Mesothelial cell of epicardium (in vitro differentiated cells): ENCODE results near the gene MRPS14. TPM values are rescaled to one million over a fixed set of nuclear protein-coding genes. Genes with fewer than 3 reads are reported as not detected.

Source experiments
- DNase-seq, 2 experiments: peaks; one replicate each; pipeline ENCODE4 v3.0.0; 2021; ENCODE audit warnings: low spot score in 2 of 2; ENCODE audit not compliant: unreplicated experiment in 2 of 2
- H3K27ac Mint-ChIP-seq: 2 replicates; pipeline ENCODE4 v1.8.0; 2021; ENCODE audit warnings: mixed read lengths
- H3K27me3 Mint-ChIP-seq: 2 replicates; pipeline ENCODE4 v1.8.0; 2021; ENCODE audit warnings: low read depth, mixed read lengths
- H3K36me3 Mint-ChIP-seq: 2 replicates; pipeline ENCODE4 v1.8.0; 2021; ENCODE audit warnings: mixed read lengths
- H3K4me1 Mint-ChIP-seq: 2 replicates; pipeline ENCODE4 v1.8.0; 2021; ENCODE audit warnings: mixed read lengths
- H3K4me3 Mint-ChIP-seq: 2 replicates; pipeline ENCODE4 v1.8.0; 2021; ENCODE audit warnings: mild to moderate bottlenecking, moderate library complexity, mixed read lengths
- H3K9me3 Mint-ChIP-seq: 2 replicates; pipeline ENCODE4 v1.8.0; 2021; ENCODE audit warnings: mixed read lengths
- total RNA-seq: library from RNA; stranded (reverse); gene quantifications from 3 replicates; pipeline ENCODE4 v1.2.1, GENCODE V29; 2021
- TF ChIP-seq, protein P1 (sequence below): fragments of 200-600 bp; sonication (generic); IDR thresholded peaks from one replicate; pipeline ENCODE4 v1.5.0; 2021; ENCODE audit warnings: antibody characterized with exemption; ENCODE audit not compliant: unreplicated experiment

MRPS14 gene
- total RNA-seq, 1 donor from 2014 or later, result 25.2 TPM

DNA sequence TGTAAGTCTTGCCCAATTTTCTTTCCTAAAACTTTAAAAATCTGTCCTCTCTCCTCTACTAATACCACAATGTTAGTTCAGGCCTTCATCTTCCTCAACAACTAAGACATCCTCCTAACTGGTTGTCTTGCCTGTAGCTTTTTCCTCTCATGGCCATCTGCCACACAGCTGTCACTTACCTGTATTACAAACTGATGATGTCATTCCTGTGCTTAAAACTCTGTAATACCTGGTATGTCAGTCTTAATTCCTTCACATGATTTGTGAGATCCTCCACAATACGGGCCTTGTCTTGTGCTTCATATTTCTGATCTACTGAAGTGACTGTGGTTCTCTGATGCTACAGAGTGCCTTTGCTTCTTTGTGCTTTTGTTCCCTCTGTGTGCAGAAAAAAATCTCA lies 9.8 kb downstream of the MRPS14 start:
- Mint-ChIP-seq H3K27ac (no peak overlapping the region), H3K4me3 (no peak overlapping the region), H3K36me3 (peaks cover 43% of the 10 kb centered on the region), H3K4me1 (peaks cover 3% of the 10 kb centered on the region), H3K9me3 (no peaks in the 10 kb centered on the region), H3K27me3 (no peaks in the 10 kb centered on the region)
- DNase-seq, result no peak
- TF ChIP-seq, protein P1, sequence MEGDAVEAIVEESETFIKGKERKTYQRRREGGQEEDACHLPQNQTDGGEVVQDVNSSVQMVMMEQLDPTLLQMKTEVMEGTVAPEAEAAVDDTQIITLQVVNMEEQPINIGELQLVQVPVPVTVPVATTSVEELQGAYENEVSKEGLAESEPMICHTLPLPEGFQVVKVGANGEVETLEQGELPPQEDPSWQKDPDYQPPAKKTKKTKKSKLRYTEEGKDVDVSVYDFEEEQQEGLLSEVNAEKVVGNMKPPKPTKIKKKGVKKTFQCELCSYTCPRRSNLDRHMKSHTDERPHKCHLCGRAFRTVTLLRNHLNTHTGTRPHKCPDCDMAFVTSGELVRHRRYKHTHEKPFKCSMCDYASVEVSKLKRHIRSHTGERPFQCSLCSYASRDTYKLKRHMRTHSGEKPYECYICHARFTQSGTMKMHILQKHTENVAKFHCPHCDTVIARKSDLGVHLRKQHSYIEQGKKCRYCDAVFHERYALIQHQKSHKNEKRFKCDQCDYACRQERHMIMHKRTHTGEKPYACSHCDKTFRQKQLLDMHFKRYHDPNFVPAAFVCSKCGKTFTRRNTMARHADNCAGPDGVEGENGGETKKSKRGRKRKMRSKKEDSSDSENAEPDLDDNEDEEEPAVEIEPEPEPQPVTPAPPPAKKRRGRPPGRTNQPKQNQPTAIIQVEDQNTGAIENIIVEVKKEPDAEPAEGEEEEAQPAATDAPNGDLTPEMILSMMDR, result no peak

DNA sequence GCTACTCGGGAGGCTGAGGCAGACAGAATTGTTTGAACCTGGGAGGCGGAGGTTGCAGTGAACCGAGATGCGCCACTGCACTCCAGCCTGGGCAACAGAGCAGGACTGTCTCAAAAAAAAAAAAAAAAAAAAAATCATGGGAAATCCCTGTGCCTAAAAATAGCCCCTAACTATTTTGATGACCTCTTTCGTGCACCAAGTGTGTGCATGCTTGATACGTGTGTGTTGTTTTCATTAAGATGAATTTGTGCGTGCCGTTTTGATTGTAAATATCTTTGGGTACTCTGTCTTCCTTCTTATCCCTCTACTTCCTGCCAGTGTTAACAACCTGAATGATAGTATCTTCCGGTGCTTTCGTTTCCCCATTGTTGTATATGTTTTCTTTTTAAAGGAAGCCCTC lies 13.7 kb downstream of the MRPS14 start:
- no peaks in the 10 kb centered on the region for H3K9me3 Mint-ChIP-seq
- no peak overlapping the region for H3K4me3 Mint-ChIP-seq
- peaks cover 37% of the 10 kb centered on the region for H3K36me3 Mint-ChIP-seq
- DNase-seq, result no peak
- H3K27me3 Mint-ChIP-seq, result no peaks in the 10 kb centered on the region
- H3K27ac Mint-ChIP-seq, result no peak overlapping the region
- no peaks in the 10 kb centered on the region for H3K4me1 Mint-ChIP-seq
- TF ChIP-seq, protein P1, result no peak

DNA sequence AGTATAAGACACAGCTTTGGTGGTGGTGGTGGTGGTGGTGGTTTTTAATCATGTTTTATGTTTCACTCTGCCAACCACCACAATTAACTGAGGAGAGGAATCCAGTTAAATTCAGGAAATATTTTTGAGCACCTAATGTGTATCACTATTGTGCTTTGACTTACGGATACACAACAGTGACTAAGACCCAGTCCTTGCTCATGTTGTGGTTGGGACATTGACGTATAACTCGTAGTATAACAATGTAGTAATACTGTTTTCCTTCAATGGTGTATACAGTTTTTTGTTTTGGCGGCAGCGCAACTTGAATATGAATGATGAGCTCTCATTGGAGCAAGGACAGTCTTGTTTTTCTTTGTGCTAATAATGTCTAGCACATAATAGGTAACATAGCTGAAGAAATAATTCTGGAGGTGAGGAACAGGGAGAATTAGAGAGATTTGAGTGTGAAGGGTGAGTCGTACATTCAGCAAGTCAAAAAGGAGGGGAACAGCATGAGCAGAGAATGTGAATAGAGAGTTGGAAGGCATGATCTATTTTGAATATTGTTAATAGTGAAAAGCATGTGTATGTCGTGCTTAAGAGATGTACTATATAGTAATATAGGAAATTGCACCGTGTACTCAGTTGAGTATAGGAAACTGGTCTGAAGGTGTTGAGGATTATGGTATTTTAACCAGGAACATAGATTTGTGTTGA lies 18.0 kb downstream of the MRPS14 start:
- DNase-seq, result no peak
- TF ChIP-seq, protein P1, result no peak
- Mint-ChIP-seq H3K27ac (no peak overlapping the region), H3K27me3 (no peaks in the 10 kb centered on the region), H3K4me3 (no peak overlapping the region), H3K4me1 (peaks cover 23% of the 10 kb centered on the region), H3K36me3 (peaks cover 11% of the 10 kb centered on the region), H3K9me3 (no peaks in the 10 kb centered on the region)

DNA sequence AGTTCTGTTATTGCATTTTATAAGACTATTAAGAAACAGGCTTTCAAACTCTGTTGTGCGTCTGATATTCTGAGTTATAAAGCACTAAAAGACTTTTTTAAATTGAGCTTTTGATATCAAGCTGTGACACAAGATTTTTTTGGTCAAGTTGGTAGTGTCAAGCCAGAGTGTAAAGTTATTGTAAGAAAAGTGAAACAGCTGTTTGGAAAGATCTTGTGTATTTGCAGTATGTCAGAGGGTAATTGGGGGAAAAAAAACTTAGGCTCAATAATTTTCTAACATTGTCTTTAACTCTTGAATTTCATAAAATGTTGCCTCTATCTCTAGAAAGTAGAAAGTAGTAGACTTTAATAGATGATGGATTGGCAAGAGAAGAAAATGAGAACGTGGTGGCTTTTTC lies 19.7 kb downstream of the MRPS14 start:
- TF ChIP-seq, protein P1, result no peak
- DNase-seq, result no peak
- Mint-ChIP-seq H3K36me3 (peaks cover 7% of the 10 kb centered on the region), H3K4me3 (no peak overlapping the region), H3K9me3 (no peaks in the 10 kb centered on the region), H3K27me3 (no peaks in the 10 kb centered on the region), H3K4me1 (peaks cover 23% of the 10 kb centered on the region), H3K27ac (peak overlapping the region; percentile 4)

DNA sequence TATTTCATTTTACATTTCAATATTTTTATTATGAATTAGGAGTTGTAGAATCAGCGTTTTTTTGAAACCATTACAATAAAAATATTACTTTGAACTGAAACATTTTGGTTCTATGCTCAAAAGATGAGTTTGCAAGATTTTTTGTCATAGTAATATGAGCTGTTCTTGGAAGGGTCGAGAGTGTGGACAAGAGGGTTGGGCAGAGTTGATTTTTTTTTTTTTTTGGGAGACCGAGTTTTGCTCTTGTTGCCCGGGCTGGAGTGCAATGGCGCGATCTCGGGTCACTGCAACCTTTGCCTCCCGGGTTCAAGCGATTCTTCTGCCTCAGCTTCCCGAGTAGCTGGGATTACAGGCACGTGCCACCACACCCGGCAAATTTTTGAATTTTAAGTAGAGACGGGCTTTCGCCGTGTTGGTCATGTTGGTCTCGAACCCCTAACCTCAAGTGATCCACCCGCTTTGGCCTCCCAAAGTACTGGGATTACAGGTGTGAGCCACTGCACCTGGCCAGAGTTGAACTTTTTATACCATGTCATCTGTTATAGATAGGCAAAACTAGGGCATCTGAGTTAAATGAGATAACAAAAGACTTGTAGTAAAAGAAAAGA lies 20.2 kb downstream of the MRPS14 start:
- no peak for DNase-seq
- TF ChIP-seq, protein P1, result no peak
- H3K9me3 Mint-ChIP-seq, result no peaks in the 10 kb centered on the region
- no peak overlapping the region for H3K4me3 Mint-ChIP-seq
- H3K27me3 Mint-ChIP-seq, result no peaks in the 10 kb centered on the region
- H3K27ac Mint-ChIP-seq, result no peak overlapping the region
- peaks cover 4% of the 10 kb centered on the region for H3K36me3 Mint-ChIP-seq
- peaks cover 24% of the 10 kb centered on the region for H3K4me1 Mint-ChIP-seq
